IPS-11a (cell line): ENCODE data around the gene UBALD1.
"Not testable (repeated sequence)": the region's sequence is repeated elsewhere in the genome, so short reads cannot be mapped to it uniquely, and the experiment has no call there.

ENCODE experiments used
- H3K4me3 ChIP-seq: one replicate; pipeline ENCODE4 v1.5.1; 2013; ENCODE audit warnings: low read depth, low read length, control low read depth

UBALD1 gene

GRCh38 chr16:4614571-4615383, at the start of gene UBALD1:
TSS of gene UBALD1 (minus strand) at chr16:4614888. CDS start at chr16:4614797, 91 bp downstream.
- peak within 1 kb of the TSS; percentile 91 for H3K4me3 ChIP-seq

GRCh38 chr16:4663777-4664465, 49.2 kb upstream of the UBALD1 start:
- no peak overlapping the region for H3K4me3 ChIP-seq

- H3K4me3 ChIP-seq, result no peak overlapping the region
Measured at GRCh38 chr16:4663465-4663776, 48.7 kb upstream of the UBALD1 start.

DNA sequence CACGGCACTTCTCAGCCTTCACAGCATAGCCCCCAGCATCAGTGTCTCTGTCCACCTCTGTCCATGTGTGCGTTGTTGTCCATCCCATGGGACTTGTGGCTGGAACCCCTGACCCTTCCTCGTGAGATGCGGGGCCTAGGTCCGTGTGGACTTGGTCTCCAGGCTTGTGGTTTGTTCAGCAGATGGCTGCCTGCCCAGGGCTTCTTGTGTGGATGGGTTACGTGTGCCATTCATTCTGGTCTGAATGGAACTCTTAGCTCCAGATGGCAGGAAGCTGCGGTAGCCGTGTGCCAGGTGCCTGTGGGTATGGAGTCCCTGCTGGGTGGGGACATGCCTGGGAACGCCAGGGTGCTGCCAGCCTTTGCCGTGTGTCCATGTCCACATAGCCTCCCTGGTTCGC, 47.0 kb upstream of the UBALD1 start:
- no peak overlapping the region for H3K4me3 ChIP-seq

DNA sequence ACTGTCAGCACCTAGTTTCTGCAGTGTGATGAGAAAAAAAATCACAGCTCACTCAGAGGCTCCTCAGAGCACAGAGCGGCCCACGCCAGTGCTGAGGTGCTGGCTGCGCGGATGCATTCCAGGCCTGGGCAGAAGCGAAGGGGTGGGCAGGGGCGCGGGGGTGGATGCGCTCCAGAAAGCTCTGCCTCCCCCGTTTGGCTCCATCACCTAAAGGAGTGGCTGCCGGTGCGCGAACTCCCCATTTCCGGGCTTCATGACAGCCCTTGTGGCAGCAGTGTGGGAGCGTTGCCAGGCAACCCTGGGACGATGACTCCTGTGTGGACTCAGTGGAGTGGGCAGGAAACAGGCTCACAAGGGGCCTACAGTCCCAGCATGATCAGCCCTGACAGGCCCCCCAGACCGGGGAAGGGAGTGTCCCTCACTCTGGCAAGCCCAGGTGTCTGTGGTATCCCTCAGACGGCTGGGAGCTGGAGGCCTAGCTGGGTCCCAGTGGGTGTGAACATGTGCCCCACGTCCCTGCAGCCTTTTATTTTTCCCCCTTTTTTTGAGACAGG, 45.8 kb upstream of the UBALD1 start:
- H3K4me3 ChIP-seq, result no peak overlapping the region

DNA sequence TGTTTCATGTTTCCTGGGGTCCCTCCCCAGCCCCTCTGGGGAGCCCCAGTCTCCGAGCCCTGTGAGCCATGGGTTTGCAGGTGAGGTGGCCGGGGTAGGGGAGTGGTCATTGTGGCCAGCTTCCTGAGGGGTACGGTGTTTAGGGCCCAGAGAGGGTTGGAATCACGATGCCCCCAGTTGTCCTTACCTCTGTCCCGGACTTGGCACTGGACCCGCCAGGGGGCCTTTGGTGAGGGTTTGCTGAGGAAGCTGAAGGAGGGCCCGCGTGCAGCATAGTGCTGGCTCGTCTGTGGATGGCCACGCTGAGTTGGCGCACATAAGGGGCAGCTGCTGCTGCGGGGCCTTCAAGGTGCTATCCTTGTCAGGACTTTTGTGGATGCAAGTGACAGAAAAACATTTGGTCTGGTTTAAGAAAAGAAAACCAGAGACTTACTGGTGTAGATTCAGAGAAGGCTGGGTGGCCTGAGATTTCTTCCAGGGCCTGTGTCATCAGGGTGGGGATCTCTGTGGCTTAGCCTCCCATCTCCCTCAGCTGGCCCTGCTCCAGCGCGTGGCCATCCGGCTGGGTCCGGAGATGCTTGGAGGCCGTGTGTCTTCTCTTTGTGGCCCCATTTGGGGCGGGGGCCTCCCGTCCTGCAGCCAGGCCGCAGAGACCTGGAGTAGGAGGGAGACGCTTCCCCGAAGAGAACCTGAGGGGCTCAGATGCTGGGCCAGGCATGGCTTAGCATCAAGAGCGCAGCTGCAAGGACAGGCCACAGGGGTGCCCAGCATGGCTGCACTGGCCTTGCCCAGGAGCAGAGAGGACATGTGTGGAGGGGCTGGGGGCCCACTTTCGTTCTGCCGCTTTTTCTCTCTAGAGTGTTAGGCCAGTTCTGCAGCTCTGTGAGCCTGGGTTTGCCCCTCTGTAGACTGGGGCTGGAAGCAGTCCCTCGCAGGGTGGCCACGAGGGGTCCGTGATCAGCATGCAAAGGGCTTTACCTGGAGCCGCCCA, 45.0 kb upstream of the UBALD1 start:
- no peak overlapping the region for H3K4me3 ChIP-seq

DNA sequence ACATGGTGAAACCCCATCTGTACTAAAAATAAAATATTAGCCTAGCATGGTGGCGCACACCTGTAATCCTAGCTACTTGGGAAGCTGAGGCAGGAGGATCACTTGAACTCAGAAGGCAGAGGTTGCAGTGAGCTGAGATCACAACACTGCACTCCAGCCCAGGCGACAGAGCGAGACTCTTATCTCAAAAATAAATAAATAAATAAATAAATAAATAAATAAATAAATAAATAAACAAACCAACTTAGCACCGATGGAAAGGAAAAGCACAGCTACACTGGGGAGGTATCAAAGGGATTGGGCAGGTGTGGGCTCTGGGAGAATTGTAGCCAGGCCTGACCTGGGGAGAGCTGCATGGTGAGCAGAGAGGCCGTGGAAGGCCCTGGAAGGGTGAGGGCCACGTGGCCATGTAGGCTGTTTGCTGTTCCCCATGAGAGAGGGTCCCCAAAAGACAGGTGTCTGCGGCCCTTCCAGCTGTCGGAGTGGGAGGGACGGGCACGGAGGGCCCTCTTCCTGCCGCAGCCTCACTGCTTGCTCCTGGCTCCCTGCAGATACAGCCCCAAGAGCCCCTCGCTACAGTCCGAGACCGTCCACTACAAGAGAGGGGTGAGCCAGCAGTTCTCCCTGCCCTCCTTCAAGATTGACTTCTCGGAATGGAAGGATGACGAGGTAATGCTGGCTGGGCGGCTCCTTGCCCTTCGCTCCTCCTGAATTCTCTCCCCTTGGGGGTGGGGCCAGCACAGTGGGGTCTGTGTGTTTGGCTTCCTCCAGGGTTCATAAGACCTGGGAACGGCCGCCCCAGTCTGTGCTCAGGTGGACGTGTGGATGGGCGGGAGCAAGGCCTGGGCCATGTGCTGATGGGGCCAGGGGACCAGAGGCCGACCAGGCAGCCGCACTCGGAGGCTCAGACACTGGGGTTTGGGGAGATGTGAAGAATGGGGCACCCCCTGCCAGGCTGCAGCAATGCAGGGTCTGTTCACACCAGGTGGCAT, 42.3 kb upstream of the UBALD1 start:
- no peak overlapping the region for H3K4me3 ChIP-seq

DNA sequence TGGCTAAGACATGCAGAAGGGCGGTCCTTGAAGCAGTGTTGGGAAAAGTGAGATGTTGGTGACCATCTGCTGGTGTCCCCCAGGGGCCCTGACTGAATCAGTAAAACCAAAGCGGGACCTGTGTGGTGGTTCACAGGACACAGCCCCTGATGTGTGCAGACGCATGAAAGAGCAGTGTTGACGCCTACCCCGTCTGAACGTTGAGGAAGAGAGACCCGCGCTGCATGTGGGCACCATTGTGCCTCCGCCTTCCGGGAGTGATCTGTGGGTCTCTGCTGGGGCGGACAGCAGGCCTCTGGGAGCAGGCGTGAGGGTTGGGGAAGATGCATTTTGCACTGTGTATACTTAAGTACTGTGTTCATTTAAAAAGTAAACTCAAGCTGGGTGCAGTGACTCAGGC, 41.5 kb upstream of the UBALD1 start:
- H3K4me3 ChIP-seq, result no peak overlapping the region

DNA sequence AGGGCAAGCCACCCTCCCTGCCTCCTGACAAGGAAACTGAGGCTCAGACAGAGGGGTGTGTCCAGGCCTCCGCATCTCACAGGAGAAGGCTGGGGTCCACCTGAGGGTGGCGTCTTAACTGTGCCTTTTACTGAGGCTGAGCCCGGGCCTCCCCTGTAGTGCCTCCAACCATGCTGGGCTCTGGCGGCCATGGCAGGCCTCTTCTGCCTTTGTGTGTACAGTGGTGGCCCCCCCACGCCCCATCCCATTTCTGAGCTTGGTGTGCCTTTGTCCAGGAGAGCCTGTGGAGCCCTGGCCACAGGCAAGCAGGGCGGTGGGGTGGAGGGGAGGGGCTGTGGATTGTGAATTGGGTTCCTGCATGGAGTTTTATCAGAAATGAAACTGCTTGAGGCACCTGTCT, 41.1 kb upstream of the UBALD1 start:
- no peak overlapping the region for H3K4me3 ChIP-seq

DNA sequence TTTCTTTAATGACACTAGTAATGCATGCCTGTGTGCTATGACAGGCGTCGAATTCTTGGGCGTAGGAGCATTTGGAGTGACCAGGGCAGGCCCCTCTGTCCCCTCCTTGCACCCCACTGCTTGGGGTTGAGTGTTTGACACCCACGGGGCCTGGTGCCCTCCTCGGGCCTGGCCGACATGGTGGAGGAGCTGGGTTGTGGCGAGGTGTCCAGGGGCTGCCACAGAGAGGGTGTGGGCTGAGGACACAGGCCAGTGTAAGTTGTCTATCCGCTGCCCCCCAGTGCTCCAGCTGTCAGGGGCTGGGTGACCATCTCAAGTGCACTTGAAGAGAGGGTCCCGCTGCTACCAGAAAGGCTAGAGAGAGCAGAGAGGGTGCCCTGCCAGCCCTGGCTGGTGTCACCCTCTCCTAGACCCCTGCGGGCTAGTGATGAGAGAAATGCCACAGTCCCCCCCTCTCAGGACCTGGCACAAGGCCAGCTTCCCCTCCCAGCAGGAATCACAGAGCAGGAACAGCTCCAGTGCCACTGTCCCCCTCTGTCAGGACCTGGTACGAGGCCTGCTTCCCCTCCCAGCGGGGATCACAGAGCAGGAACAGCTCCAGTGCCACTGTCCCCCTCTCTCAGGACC, 40.4 kb upstream of the UBALD1 start:
- H3K4me3 ChIP-seq, result no peak overlapping the region

DNA sequence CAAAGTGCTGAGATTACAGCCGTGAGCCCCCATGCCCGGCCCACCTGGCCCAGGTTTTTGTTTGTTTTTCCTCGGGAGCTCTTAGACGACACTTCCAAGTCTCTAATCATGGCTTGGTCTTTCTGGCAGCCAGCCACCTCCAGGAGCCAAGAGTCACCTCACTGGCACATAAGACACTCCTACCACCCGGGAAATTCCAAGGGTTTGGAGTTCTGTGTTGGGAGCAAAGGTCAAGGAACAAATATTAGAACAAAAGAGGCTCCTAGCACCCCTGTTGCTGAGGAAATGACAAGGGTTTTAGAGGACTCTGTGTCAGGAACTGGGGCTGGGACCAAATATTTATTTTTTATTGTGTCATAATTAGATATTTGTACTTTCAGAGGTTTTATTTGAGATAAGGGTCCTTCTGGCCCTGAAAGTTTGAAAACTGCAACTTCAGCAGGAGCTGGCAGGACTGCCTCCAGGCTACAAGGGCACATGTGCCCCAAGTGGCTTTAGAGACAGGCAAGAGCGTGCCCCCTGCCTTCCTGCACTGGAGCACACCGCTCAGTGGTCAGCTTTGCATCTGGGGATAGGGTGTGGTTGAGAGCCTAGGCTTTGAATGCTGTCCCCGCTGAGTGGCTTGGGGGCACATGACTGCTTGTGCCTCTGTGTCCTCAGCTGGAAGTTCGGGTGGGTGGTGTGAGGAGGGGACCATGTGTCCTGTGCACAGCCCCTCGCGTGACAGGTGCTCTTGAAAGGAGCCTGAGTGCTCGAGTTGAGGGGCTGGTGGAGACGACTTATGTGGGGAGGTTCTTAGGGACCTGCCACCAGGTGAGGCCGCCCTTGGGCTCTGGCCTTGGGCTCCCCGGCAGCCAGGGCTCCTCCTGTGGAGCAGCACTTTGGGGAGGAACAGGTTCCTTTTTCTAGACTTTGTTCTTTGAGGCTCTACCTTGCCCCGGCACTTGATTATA, 39.6 kb upstream of the UBALD1 start:
- H3K4me3 ChIP-seq, result no peak overlapping the region

GRCh38 chr16:4652561-4652960, 37.9 kb upstream of the UBALD1 start:
- H3K4me3 ChIP-seq, result no peak overlapping the region

DNA sequence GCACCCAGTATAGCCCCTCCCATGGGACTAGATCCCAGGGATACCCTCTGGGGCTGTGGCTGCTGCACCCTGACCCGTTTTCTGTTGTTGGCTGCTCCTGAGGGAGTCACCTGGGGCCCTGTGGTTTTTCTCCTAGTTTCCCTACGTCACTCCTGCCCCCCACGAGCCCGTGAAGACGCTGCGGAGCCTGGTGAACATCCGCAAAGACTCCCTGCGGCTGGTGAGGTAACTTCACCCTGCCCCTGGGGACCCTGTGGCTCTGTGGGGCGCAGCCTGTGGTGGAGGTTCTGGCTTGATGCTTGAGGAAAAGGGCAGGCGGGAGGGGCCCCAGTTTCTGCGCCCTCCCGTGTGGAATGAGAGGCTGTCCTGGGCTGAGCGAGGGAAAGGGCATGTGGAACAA, 37.1 kb upstream of the UBALD1 start:
- H3K4me3 ChIP-seq, result no peak overlapping the region

- not testable (repeated sequence) for H3K4me3 ChIP-seq
Measured at GRCh38 chr16:4650443-4651074, 35.9 kb upstream of the UBALD1 start.

- no peak overlapping the region for H3K4me3 ChIP-seq
Measured at GRCh38 chr16:4649744-4650442, 35.2 kb upstream of the UBALD1 start.

GRCh38 chr16:4648917-4649316, 34.2 kb upstream of the UBALD1 start:
- H3K4me3 ChIP-seq, result no peak overlapping the region

DNA sequence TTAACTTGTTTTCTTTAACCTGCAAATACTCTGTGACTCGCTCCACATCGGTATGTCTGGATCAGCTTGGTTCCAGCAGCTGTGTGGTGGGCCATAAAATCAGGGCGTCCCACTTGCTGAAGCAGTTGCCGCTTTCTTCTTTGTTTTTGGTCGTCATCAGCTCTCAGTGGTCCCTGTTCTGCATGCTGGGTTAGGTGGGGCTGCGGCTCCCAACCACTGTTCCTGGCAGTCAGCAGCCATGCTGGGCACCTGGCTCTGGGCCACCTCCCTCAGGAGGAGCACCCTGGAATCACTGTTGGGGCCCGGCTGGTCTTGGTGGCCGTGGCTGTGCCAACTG, 32.9 kb upstream of the UBALD1 start:
- H3K4me3 ChIP-seq, result no peak overlapping the region
